ENCODE measurements around the gene MED12L.
A peak's percentile ranks its signal among the peaks of the same experiment; 100 is the strongest.

MED12L gene

GRCh38 chr3:151419806-151420205 lies 334.3 kb downstream of the MED12L start:
- no peaks in the 10 kb centered on the region for H3K27me3 ChIP-seq (ENCODE audit: insufficient read depth, low read length)
- no peaks in the 10 kb centered on the region for H4K20me1 ChIP-seq (ENCODE audit: insufficient read depth, low read length)
- TF ChIP-seq EZH2 (IDR thresholded peaks at IDR 0.05; ENCODE audit: borderline replicate concordance, low read length) (no peak), CTCF (IDR thresholded peaks at IDR 0.05; ENCODE audit: low read length) (no peak)
- no peaks in the 10 kb centered on the region for H3F3A ChIP-seq (ENCODE audit: insufficient read depth, low read length)
- no peaks in the 10 kb centered on the region for H3K36me3 ChIP-seq (ENCODE audit: insufficient read depth, low read length)
- H3K27ac ChIP-seq (ENCODE audit: low read depth, low read length, poor library complexity, severe bottlenecking), result no peak overlapping the region
- no peak overlapping the region for H3K4me2 ChIP-seq (ENCODE audit: low read length)
- H2AFZ ChIP-seq (ENCODE audit: low read length), result no peak overlapping the region
- H3K79me2 ChIP-seq (ENCODE audit: insufficient read depth, low read length), result no peaks in the 10 kb centered on the region
- H3K9ac ChIP-seq (ENCODE audit: low read length), result no peak overlapping the region
- H3K4me3 ChIP-seq (ENCODE audit: low read depth, low read length, poor library complexity, severe bottlenecking), result no peak overlapping the region
- H3K4me1 ChIP-seq (ENCODE audit: insufficient read depth, low read length, severe bottlenecking), result peaks cover 14% of the 10 kb centered on the region
- H3K9me2 ChIP-seq (ENCODE audit: low read depth, low read length), result no peaks in the 10 kb centered on the region
- H3K9me3 ChIP-seq (ENCODE audit: low read length), result no peaks in the 10 kb centered on the region

GRCh38 chr3:151421938-151422337 lies 336.5 kb downstream of the MED12L start:
- Histone ChIP-seq H3K27ac (ENCODE audit: low read depth, low read length, poor library complexity, severe bottlenecking) (peak overlapping the region; percentile 13), H2AFZ (ENCODE audit: low read length) (no peak overlapping the region), H3K36me3 (ENCODE audit: insufficient read depth, low read length) (no peaks in the 10 kb centered on the region), H3F3A (ENCODE audit: insufficient read depth, low read length) (no peaks in the 10 kb centered on the region), H3K4me3 (ENCODE audit: low read depth, low read length, poor library complexity, severe bottlenecking) (no peak overlapping the region), H4K20me1 (ENCODE audit: insufficient read depth, low read length) (no peaks in the 10 kb centered on the region), H3K4me1 (ENCODE audit: insufficient read depth, low read length, severe bottlenecking) (peaks cover 33% of the 10 kb centered on the region), H3K79me2 (ENCODE audit: insufficient read depth, low read length) (no peaks in the 10 kb centered on the region), H3K27me3 (ENCODE audit: insufficient read depth, low read length) (no peaks in the 10 kb centered on the region), H3K9ac (ENCODE audit: low read length) (no peak overlapping the region), H3K4me2 (ENCODE audit: low read length) (0 out of 2 replicates have a peak overlapping the region, but pooled peaks have one; percentile 1), H3K9me2 (ENCODE audit: low read depth, low read length) (no peaks in the 10 kb centered on the region), H3K9me3 (ENCODE audit: low read length) (no peaks in the 10 kb centered on the region)
- TF ChIP-seq CTCF (IDR thresholded peaks at IDR 0.05; ENCODE audit: low read length), result peak; percentile 48
- TF ChIP-seq EZH2 (IDR thresholded peaks at IDR 0.05; ENCODE audit: borderline replicate concordance, low read length), result no peak

- no peaks in the 10 kb centered on the region for H3K27me3 ChIP-seq (ENCODE audit: insufficient read depth, low read length)
- H3K4me2 ChIP-seq (ENCODE audit: low read length), result no peak overlapping the region
- H3K27ac ChIP-seq (ENCODE audit: low read depth, low read length, poor library complexity, severe bottlenecking), result no peak overlapping the region
- no peak for TF ChIP-seq CTCF (IDR thresholded peaks at IDR 0.05; ENCODE audit: low read length)
- TF ChIP-seq EZH2 (IDR thresholded peaks at IDR 0.05; ENCODE audit: borderline replicate concordance, low read length), result no peak
- no peaks in the 10 kb centered on the region for H3K9me2 ChIP-seq (ENCODE audit: low read depth, low read length)
- no peaks in the 10 kb centered on the region for H3K36me3 ChIP-seq (ENCODE audit: insufficient read depth, low read length)
- no peaks in the 10 kb centered on the region for H3K79me2 ChIP-seq (ENCODE audit: insufficient read depth, low read length)
- no peak overlapping the region for H3K4me3 ChIP-seq (ENCODE audit: low read depth, low read length, poor library complexity, severe bottlenecking)
- peaks cover 33% of the 10 kb centered on the region for H3K4me1 ChIP-seq (ENCODE audit: insufficient read depth, low read length, severe bottlenecking)
- H2AFZ ChIP-seq (ENCODE audit: low read length), result no peak overlapping the region
- no peaks in the 10 kb centered on the region for H4K20me1 ChIP-seq (ENCODE audit: insufficient read depth, low read length)
- no peaks in the 10 kb centered on the region for H3F3A ChIP-seq (ENCODE audit: insufficient read depth, low read length)
- H3K9me3 ChIP-seq (ENCODE audit: low read length), result no peaks in the 10 kb centered on the region
- H3K9ac ChIP-seq (ENCODE audit: low read length), result no peak overlapping the region
These were observed 337.6 kb downstream of the MED12L start for GRCh38 chr3:151423091-151423490.
